HG03460 (cell line): ENCODE measurements around the gene SPTBN1.

Source experiments
- ATAC-seq: cut with Tn5 transposase; IDR thresholded peaks from one replicate; pipeline ENCODE4 v1.9.1; 2021; ENCODE audit not compliant: unreplicated experiment

SPTBN1 gene

DNA sequence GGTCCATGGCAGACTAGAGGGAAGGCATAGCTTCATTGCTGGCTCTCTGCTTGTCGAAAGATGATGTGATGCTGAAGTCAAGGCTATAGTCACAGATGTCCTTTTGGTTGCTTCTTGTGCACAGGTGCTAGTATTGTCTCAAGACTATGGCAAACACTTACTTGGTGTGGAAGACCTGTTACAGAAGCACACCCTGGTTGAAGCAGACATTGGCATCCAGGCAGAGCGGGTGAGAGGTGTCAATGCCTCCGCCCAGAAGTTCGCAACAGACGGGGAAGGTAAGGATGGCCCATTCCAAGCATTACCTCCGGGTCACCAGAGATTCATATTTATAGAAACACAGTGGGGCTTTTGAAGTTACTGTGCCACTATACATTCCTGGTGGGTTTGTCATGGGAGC is 171.8 kb downstream of the SPTBN1 start:
- ATAC-seq = no peak

DNA sequence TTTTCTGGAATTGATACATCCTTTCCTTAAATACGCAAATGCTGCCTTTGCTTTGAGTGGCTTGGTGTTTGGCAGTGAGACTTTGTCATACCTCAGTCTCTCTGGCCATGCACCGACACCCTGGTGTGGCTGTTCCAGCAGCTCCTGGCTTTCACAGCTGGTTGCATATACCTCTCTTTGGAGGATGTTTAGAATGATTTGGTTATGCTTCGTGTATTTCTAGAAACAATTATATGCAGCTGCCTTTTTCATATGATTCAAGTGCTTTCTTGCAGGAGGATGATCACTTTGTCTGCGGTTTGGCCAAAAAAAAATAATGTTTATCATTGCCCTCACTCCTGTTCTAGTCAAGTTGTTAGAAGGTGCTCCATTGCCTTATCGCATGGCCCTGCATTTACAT is 172.3 kb downstream of the SPTBN1 start:
- ATAC-seq = no peak

DNA sequence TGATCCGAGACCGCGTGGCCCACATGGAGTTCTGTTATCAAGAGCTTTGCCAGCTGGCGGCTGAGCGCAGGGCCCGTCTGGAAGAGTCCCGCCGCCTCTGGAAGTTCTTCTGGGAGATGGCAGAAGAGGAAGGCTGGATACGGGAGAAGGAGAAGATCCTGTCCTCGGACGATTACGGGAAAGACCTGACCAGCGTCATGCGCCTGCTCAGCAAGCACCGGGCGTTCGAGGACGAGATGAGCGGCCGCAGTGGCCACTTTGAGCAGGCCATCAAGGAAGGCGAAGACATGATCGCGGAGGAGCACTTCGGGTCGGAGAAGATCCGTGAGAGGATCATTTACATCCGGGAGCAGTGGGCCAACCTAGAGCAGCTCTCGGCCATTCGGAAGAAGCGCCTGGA is 172.8 kb downstream of the SPTBN1 start:
- no peak for ATAC-seq

DNA sequence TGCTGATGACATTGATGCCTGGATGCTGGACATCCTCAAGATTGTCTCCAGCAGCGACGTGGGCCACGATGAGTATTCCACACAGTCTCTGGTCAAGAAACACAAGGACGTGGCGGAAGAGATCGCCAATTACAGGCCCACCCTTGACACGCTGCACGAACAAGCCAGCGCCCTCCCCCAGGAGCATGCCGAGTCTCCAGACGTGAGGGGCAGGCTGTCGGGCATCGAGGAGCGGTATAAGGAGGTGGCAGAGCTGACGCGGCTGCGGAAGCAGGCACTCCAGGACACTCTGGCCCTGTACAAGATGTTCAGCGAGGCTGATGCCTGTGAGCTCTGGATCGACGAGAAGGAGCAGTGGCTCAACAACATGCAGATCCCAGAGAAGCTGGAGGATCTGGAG is 173.3 kb downstream of the SPTBN1 start:
- ATAC-seq = no peak

DNA sequence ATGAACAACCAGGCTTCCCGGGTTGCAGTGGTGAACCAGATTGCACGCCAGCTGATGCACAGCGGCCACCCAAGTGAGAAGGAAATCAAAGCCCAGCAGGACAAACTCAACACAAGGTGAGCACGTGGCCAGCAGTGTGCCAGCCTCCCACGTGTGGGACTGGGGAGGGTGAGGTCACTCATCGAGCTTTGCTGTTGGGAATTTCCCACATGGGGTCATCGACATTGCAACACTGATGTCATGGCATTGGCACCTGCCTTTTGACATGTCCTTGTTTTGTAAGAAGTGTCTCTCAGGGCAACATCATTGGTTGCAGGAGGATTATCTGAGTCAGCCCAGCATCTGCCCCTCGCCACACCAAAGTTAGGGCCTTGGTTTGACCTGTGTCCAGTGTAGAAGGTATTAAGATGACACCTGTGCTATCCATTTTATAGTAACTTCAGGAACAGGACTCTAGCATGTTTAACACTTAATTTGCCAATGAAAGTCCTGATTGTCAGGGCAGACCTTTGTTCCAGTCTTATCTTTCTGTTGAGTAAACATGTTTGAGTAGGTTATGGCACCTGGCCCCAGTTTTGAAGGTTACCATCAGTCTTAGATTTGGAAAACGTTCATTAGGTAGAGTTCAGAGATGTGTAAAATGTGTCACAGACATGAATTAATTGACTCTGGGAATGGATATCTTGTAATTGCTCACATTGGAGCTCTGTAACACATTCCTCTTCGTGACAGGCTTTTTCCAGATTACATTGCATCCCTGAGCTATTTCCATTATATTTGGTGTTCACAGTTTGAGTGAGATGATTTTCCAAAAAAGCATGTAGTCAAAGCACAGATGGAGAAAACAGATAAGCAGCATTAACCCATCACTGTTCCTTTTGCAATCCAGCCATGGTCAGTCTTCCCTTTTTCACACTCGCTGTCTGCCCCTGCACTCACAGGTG is 174.1 kb downstream of the SPTBN1 start:
- ATAC-seq = no peak

DNA sequence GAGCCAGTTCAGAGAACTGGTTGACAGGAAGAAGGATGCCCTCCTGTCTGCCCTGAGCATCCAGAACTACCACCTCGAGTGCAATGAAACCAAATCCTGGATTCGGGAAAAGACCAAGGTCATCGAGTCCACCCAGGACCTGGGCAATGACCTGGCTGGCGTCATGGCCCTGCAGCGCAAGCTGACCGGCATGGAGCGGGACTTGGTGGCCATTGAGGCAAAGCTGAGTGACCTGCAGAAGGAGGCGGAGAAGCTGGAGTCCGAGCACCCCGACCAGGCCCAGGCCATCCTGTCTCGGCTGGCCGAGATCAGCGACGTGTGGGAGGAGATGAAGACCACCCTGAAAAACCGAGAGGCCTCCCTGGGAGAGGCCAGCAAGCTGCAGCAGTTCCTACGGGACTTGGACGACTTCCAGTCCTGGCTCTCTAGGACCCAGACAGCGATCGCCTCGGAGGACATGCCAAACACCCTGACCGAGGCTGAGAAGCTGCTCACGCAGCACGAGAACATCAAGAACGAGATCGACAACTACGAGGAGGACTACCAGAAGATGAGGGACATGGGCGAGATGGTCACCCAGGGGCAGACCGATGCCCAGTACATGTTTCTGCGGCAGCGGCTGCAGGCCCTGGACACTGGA is 174.9 kb downstream of the SPTBN1 start:
- no peak for ATAC-seq

DNA sequence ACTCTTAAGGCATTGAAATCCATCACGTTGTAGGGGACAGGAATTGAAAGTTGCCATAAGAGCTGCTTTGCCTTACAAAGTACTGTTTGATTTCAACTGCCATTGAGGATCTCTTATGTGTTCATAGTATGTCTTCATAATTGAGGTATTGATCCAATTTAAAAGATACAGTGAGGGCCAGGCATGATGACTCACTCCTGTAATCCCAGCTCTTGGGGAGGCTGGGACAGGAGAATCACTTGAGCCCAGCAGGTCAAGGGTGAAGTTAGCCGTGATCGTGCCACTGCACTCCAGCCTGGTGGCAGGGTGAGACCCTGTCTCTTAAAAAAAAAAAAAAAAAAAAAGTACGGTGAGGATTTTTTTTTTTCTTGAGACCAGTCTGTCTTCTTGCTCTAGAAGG is 175.6 kb downstream of the SPTBN1 start:
- no peak for ATAC-seq

DNA sequence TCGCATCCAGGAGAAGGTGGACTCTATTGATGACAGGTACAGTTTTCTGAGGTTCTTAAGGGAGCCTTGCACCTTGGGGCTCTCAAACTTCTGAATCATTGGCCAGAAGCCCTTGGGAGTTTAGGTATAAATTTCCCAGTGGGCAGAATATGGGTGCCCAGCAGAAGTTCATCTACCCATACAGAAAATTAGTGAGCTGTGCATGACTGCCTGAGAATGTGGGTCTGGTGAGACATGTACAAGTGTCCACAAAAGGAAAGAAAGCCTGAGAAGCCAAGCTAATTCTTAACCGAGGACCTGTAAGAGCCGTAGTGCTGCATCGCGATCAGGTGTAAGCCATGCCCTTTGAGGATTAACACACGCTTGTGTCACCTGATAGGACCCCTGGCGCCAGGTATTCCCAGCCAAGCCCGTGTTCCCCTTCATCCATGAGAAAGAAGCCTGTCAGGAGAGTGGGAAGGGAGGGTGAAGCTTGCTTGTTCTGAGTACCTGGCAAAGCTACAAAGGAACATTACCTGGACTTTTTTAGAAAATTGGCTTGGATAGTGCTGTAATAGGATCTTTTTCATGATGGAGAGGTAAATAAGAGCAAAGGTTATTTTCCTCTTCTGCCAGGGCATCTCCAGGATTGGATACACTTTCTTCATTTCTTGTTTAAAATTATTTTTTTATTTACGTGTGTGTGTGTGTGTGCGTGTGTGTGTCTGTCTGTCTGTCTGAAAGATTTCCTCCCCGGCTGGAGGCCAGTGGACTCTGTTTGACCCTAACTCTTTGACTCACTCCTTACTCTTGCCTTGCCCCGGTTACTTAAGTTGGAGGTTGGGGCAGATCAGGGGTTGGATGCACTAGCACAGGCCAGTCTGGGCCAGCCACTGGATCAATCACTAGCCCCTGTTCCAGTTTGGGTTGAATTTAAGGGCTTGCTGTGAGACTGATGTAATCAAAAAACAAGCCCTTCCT is 176.9 kb downstream of the SPTBN1 start:
- ATAC-seq = no peak

DNA sequence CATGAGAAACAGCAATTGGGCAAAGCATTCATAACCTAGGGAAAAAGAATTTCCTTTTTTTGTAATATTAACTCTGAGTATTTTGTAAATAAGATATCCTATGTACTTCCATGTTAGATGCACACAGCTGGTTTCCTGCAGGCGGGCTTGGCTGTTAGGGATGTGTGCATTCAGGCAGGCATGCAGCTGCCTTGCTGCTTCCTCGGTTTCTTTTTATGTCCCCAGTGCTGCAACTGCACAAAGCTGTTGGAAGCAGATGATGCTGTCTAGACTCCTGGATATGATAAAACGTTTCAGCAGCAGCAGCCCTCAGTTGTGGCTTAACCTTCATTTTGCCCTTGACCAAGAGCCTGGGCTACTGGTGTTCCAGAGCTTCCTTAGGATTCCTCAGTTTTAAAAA is 177.9 kb downstream of the SPTBN1 start:
- ATAC-seq = no peak

DNA sequence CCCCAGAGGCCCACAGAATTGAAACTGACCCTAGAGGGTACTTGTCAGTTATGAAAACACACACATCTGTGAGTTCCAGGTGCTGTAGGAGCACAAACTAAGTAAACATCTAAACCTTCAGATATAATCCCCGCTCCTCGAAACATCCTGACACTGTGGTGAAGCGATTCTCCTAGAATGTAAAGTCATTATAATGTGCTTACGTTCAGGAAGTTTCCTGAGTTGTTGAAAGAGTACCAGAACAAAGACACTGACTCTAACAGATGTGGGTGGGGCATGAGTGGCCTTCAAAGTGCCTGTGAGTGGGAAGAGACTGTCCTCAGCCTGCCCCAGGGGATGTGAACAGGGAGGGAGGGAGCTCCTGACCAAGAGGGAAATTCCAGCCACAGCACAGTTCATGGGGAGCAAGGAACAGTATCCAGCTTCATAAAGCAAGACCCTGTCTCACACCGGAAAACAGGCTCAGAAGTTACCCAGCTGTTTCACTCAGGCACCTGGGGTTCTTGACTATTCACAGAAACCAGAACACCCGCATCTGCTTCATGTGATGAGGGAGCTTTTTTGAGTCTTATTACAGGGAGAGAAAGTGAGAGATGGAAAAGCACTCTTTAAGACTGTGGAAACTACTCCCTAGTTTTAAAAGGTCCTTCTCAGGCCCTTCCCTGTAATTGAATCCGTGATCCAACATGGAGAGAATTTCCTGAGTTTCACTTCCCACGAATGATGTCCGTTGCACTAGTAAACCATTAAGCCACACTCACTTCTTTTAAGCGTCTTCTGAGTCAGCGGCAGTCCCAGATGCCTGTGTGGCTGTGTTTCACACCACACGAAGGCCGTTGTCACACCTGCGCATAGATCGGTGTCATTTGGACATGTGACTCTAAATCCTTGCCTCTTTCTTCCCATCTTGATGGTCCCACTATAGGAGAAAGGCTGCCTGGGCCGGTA is 178.7 kb downstream of the SPTBN1 start:
- peak; percentile 73 for ATAC-seq

DNA sequence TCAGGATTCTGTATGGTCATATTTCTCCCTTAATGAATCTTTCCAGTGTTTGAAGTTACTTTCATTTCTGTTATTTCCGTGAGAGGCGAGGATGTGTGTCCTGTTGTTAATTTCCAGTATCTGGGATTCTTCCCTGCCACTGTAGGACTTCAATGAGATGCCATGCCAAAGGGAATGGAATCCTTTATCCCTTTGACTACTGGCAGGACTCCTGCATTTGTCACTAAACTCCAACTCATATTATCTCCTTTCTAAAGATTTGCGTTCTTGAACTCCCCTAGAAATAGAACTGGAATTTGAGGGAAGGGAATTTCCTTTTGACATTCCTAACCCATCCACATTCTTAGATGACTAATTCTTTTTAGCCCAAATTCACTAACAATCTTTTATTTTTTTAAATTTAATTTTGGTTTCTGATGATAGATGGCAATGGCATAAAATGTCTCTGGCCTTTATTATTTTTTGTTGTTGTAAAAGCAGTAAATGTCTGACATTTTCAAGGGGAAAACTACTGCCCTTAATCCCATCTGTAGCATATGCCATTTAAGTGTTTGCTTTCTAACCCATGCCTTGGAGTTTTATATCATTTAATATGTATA is 179.5 kb downstream of the SPTBN1 start:
- ATAC-seq = no peak

DNA sequence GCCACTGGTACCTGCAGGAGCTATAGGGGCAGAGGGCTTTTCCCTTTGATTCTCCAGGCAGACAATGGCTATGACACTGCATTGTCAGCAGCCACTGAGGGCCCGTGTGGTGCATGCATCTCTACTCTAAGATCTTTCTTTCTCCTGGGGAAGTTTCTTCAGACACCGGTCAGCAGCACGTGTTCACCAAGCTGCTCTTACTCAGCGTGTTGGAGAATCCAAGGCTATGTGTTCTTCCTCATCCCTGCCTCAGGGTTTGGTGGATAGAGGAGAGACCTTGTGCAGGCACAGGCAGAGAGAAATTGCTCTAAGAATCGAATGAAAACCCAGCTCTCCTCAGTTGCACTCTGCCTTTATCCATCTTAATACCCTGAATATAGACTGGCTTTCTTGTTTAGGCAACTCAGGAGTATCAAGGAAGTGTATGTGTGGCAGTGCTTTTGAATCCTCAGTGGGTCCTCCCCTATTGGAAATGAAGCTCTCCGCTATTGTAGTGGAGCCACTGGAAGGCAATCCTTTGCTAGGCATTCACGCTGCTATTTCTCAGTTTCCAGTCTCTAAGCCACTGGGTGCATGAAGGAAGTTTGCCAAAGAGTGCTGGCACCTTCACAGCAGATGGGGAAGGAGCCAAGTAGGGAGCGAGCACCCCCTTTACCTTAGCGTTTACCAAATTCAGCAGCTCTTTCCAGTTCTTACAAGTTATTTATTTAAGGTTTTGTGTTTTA is 180.4 kb downstream of the SPTBN1 start:
- no peak for ATAC-seq

DNA sequence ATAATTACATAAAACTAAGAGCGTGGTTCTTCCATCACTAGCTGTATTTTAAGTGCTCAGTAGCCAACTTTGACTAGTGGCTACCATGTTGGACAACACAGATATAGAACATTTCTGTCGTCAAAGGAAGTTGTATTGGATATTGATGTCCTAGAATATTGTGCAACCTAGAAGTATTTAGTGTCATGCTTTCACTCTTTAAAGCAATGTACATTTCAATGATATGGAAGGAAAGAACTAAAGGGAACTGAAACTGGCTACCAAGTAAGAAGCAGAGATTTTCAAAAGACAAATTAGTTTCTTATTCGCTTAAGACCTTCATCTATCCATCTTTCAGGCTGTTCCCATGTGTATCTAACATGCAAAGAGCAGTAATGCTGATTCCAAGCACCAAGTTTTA is 182.0 kb downstream of the SPTBN1 start:
- ATAC-seq = no peak

DNA sequence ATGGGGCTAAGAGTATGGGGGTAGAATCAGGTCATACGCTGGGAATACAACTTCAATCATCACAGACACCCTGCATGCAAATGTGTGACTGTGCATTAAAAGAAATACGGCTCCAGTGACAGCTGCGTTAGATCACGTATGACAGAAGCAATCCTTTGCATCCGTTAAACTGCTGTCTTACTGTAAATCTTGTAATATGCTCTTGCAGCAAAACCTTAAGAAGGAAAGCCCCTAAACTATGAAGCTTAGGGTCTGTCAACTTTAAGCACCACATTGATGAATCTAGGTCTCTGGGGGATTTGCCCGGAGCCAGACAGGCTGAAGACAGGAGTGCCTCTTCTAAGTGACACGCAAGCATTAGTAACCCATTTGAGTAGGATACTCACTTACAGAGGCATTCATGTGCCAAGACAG is 182.7 kb downstream of the SPTBN1 start:
- ATAC-seq = no peak

DNA sequence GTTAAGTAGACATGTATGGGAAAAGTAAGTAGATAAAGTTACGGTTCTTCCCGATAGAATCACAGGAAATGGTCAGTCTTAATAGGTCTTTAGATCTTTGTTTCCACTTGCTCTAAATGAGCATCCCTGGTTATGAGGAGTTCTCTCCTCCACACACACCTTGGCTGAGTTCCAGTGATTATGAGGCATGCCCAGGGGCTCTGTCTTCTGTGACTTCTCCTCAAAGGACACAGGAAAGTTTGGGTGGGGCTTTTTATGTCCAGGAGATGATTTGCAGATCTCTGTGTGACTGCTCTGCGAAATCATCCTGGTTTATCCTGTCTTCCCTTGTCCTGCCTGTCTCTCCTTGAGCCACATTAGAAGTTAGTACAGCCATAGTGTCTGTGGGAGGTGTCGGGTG is 183.5 kb downstream of the SPTBN1 start:
- no peak for ATAC-seq

DNA sequence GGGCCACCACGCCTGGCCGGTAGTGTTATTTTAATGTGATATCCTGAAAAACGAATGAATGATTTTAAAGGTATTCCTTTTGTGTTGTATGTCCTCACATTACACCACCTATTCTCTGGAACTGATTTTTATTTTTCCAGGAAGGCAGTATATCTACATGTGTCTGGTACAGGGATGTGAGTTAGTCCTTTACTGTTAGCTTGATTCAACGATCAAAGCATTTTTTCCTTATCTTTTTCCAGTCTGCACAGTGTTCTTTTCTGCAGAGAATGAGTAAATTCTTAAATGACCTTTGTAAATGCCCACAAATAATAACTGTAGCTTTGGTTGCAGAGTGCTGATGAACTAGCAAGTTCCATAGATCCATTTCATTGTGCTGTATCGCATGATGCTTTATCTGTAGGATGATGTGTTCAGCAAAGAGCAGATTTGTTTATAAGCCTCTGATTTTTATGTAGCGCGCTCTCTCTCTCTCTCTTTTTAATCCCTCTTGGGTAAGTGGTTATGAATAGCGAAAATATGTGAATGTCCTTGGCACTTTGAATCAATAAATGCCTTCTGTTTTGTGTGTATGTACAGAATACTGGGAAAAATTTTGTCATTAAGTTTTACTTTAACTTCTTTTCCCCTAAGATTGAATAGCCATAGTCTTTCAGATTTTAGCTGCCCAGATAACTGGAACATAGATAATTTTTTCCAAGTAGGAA is 184.9 kb downstream of the SPTBN1 start:
- ATAC-seq = no peak

DNA sequence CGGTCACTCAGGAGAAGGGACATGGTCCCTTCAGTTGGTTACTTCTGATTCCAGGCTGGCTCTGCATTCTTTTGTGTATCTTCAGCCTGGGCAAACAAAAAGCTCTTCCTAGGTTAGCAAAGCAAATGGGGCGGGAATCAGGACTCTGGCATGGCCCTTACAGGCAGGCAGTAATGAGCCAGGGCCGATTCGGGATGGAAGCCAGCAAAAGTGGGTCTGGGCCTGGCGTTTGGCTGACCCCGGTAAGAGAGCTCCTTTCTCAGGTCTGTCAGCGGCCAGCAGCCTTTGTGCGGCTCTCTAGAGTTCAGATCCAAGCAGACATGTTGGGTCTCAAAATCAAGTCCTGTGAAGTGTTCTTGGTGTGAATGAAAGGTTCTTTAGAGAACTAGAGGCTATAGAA is 185.9 kb downstream of the SPTBN1 start:
- ATAC-seq = no peak

DNA sequence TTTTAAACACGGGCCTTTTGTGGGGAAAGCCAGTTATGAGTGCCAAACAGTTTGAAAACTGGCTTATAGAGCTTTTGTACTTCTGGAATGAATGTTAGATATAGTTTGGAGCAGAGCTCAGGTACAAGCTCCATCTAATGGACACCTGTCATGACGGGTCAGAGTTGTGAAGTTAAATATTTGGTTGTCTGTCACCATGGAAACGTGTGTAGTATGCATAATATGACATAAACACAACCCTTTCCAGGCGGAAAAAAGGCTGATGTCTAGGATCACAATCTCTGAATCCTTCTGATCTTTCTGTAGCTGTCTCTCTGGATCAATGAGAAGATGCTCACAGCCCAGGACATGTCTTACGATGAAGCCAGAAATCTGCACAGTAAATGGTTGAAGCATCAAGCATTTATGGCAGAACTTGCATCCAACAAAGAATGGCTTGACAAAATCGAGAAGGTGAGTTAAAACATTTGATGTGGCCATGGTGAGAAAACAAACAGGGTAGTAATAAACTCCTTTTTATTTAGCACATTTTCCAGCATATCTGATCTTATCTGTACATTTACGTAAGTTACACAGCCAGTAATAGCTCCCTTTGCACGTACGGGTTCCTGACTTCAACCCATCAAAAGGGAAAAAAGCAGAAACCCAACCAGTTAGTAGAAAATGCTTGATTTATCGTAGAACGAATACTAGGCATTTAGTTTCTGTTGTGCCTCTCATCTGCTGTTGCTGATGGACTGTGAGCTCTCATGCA is 186.7 kb downstream of the SPTBN1 start:
- ATAC-seq = no peak
